ENCODE measurements around the gene CHCHD5. TPM values are rescaled to one million over a fixed set of nuclear protein-coding genes. Genes with fewer than 3 reads are reported as not detected.

CHCHD5 gene
- total and polyA plus RNA-seq, 10 of the 15 experiments (the other 5 are each of a cell fraction or from before 2014, with no cell fraction given), result 16.4 to 118 (median 45.2) TPM

GRCh38 chr2:112584891-112585250 is 462 bp downstream of the CHCHD5 start (continued):
- TF ChIP-seq E4F1 (IDR thresholded peaks at IDR 0.05; ENCODE audit: borderline replicate concordance, partially characterized antibody), result no peak
- no peak for TF ChIP-seq MEF2B (IDR thresholded peaks at IDR 0.05; ENCODE audit: partially characterized antibody, poor library complexity, severe bottlenecking)
- TF ChIP-seq TBL1XR1 (IDR thresholded peaks at IDR 0.05; ENCODE audit: low read depth, low read length), result no peak
- TF ChIP-seq HSF1 (IDR thresholded peaks at IDR 0.05; ENCODE audit: low read depth, low read length), result no peak
- no peak for TF ChIP-seq ETV6 (conservative IDR thresholded peaks at IDR 0.05 in 1 of 2, IDR thresholded peaks at IDR 0.05 in 1 of 2; ENCODE audit: borderline replicate concordance in 1 of 2, low read depth in 1 of 2)
- TF ChIP-seq NR2C1 (IDR thresholded peaks at IDR 0.05), result no peak
- TF ChIP-seq PKNOX1 (IDR thresholded peaks at IDR 0.05), result 0 out of 2 replicates have a peak, but pooled peaks have one; percentile 52
- TF ChIP-seq NBN (IDR thresholded peaks at IDR 0.05), result no peak
